ENCODE measurements around the gene PNP. TPM values are rescaled to one million over a fixed set of nuclear protein-coding genes. Genes with fewer than 3 reads are reported as not detected.

The PNP gene
- total and polyA plus RNA-seq, 2 of the 8 experiments (the other 6 are each of a cell fraction or from before 2014, with no cell fraction given), result 108 to 130 TPM

DNA sequence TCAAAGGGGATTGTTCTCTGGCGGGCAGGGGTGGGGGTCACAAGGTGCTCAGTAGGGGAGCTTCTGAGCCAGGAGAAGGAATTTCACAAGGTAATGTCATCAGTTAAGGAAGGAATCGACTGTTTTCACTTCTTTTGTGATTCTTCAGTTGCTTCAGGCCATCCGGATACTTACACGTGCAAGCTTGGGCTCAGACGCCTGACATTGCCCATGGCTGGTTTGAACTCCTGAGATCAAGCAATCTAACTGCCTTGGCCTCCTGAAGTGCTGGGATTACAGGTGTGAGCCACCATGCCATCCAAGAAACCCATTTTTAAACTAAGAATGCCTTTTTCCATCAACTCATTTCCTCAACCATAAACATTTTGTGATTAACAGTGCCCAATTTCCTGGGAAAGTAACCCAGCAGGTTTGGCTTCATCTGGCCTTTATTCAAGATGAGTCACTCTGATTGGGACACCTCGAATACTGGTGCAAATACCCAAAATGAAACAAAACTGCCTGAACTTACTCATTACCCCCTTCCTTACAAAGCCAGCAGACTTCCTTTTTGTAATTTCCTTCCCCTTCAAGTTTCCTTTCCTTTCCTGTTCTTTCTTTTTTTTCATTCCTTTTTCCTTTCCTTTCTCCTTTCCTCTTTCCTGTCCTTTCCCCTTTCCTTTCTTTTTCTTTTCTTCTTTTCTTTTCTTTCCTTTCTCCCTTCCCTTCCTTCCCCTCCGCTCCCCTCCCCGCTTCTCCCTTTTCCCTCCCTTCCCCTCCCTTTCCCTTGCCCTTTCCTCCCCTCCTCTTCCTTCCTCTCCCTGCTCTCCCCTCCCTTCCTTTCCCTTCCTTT is 25.9 kb downstream of the PNP start:
- H2AFZ ChIP-seq (ENCODE audit: low read length), result no peak overlapping the region
- peak overlapping the region; percentile 6; the same call in 1 of the 2 replicates for H2BK20ac ChIP-seq (ENCODE audit: low read length)
- FAIRE-seq (no peak), DNase-seq (ENCODE audit: low read depth in 1 of 2, low spot score in 2 of 2) (no peak)
- ChIA-PET CTCF (ENCODE audit: partially characterized antibody) (no interaction called here), POLR2A (ENCODE audit: partially characterized antibody) (interaction anchor here (0.8 to 1.5 kb wide), 2 partner anchors 25 to 40 kb away, joined by 3 to 4 read pairs; partner anchors contain the start of genes APEX1 and OSGEP)
- peak overlapping the region; percentile 22; the same call in 1 of the 2 replicates for H2BK12ac ChIP-seq (ENCODE audit: low read depth, low read length)
- H3K4ac ChIP-seq (replicated peaks; ENCODE audit: insufficient read length, low read depth, low read length), result no peak overlapping the region
- H3K14ac ChIP-seq (ENCODE audit: insufficient read length), result no peak overlapping the region
- H4K91ac ChIP-seq (replicated peaks; ENCODE audit: insufficient read length, low read length), result no peak overlapping the region
- no peaks in the 10 kb centered on the region for H3K79me1 ChIP-seq (ENCODE audit: low read depth, low read length)
- no peak overlapping the region for H3K23ac ChIP-seq (ENCODE audit: insufficient read length)
- no peak overlapping the region for H2AK5ac ChIP-seq (ENCODE audit: low read depth, low read length)
- H3K27ac ChIP-seq (ENCODE audit: low read depth, low read length), result no peak overlapping the region
- no peaks in the 10 kb centered on the region for H3K23me2 ChIP-seq (ENCODE audit: low read depth, low read length)
- H4K20me1 ChIP-seq (replicated peaks in 1 of 2; ENCODE audit: control insufficient read depth in 1 of 2, insufficient read depth in 2 of 2, low read length in 2 of 2), result no peaks in the 10 kb centered on the region
- H3K27me3 ChIP-seq (replicated peaks in 1 of 4; ENCODE audit: control insufficient read depth in 3 of 4, extremely low read depth in 1 of 4, insufficient read depth in 3 of 4, low read length in 3 of 4), result no peaks in the 10 kb centered on the region
- H3K79me2 ChIP-seq (ENCODE audit: control insufficient read depth in 1 of 2, insufficient read depth in 2 of 2, low read length in 2 of 2), result no peaks in the 10 kb centered on the region
- H3K18ac ChIP-seq (ENCODE audit: extremely low read depth, low read length), result no peak overlapping the region
- WGBS, 2 experiments (ENCODE audit: extremely low coverage in 1 of 2, insufficient coverage in 1 of 2, insufficient read length in 1 of 2, insufficient replicate concordance in 2 of 2, low coverage in 1 of 2, low lambda C conversion rate in 2 of 2, missing lambda C conversion rate in 1 of 2), result 66% methylated on average over 8 of the region's 8 CpGs; no CpG with 5 or more reads in 1 of the 2 experiments
- no peak overlapping the region for H3K4me2 ChIP-seq (ENCODE audit: insufficient read depth in 1 of 2, low read depth in 2 of 2, low read length in 2 of 2)
- peaks cover 0 to 8% (median 3%) of the 10 kb centered on the region in 4 experiments; a peak in 6 of 7 replicates for H3K4me1 ChIP-seq (replicated peaks in 1 of 4; ENCODE audit: control insufficient read depth in 3 of 4, insufficient read depth in 4 of 4, low read length in 3 of 4)
- H3K56ac ChIP-seq (replicated peaks; ENCODE audit: insufficient read length, low read depth, low read length), result no peak overlapping the region
- H3K9ac ChIP-seq (replicated peaks in 1 of 4; ENCODE audit: extremely low read depth in 1 of 4, low read depth in 3 of 4, low read length in 3 of 4), result no peak overlapping the region
- no peak overlapping the region for H2BK120ac ChIP-seq (replicated peaks; ENCODE audit: low read depth, low read length)
- peaks cover 0 to 5% of the 10 kb centered on the region in 2 experiments; a peak in 2 of 4 replicates for H3K9me3 ChIP-seq (ENCODE audit: insufficient read depth in 2 of 2, low read depth in 1 of 2, low read length in 1 of 2)
- no peaks in the 10 kb centered on the region for H3K36me3 ChIP-seq (ENCODE audit: control insufficient read depth in 2 of 4, insufficient read depth in 4 of 4, low read length in 3 of 4)
- 0 out of 2 replicates have a peak overlapping the region, but pooled peaks have one; percentile 41 for H2BK15ac ChIP-seq (ENCODE audit: low read length)
- H4K8ac ChIP-seq (ENCODE audit: extremely low read depth, insufficient read depth, low read length), result no peak overlapping the region
- no peak overlapping the region; the same call in 1 of the 2 replicates for H2BK5ac ChIP-seq (ENCODE audit: low read depth, low read length)
- H4K5ac ChIP-seq (ENCODE audit: insufficient read length, low read depth, low read length), result no peak overlapping the region
- H3K4me3 ChIP-seq (ENCODE audit: extremely low read depth in 1 of 4, insufficient read depth in 2 of 4, low read depth in 3 of 4, low read length in 4 of 4), result no peak overlapping the region
- TF ChIP-seq SRF (IDR thresholded peaks at IDR 0.05; ENCODE audit: low read depth, low read length), result no peak
